Measurements from ENCODE around the gene CD47. TPM values are rescaled to one million over a fixed set of nuclear protein-coding genes. Genes with fewer than 3 reads are reported as not detected.

CD47 gene
- total RNA-seq, 1 experiment from 2014 or later = 42.5 TPM

- no peak overlapping the region for H3K4me2 ChIP-seq (ENCODE audit: low read length)
- intact Hi-C loops (cut with micrococcal nuclease) = no loop called here
- RAD21 ChIA-PET (ENCODE audit: low non-redundant PET in 1 of 2, low total read pairs in 2 of 2, uncharacterized antibody in 2 of 2, unreplicated experiment in 2 of 2) = no interaction called here
- H3K27ac ChIP-seq (ENCODE audit: low read depth, low read length) = no peak overlapping the region
- H3K79me2 ChIP-seq (ENCODE audit: insufficient read depth, low read length) = no peaks in the 10 kb centered on the region
- DNase-seq (ENCODE audit: low read depth, low spot score) (no peak), ATAC-seq (no peak)
- H3K9ac ChIP-seq (ENCODE audit: low read length) = no peak overlapping the region
- H3K36me3 ChIP-seq (ENCODE audit: control insufficient read depth in 1 of 2, insufficient read depth in 2 of 2, low read length in 2 of 2) = no peaks in the 10 kb centered on the region
- no peaks in the 10 kb centered on the region for H3K27me3 ChIP-seq (ENCODE audit: insufficient read depth, low read length)
- CTCF ChIA-PET = no interaction called here
- POLR2A ChIA-PET = no interaction called here
- no peaks in the 10 kb centered on the region for H3K9me3 ChIP-seq (ENCODE audit: control insufficient read depth in 1 of 2, insufficient read depth in 1 of 2, low read depth in 1 of 2, low read length in 2 of 2)
- no peak overlapping the region for H3K4me3 ChIP-seq (replicated peaks in 1 of 2; ENCODE audit: low read depth in 1 of 2, low read length in 2 of 2)
- BruUV-seq (replicated peaks) = no TSS peak
- TF ChIP-seq ELF1 (IDR thresholded peaks at IDR 0.05; ENCODE audit: borderline replicate concordance, low read depth) (no peak), RAD21 (IDR thresholded peaks at IDR 0.05; ENCODE audit: low read depth) (no peak), CTCF (IDR thresholded peaks at IDR 0.05 in 2 of 3, conservative IDR thresholded peaks at IDR 0.05 in 1 of 3; ENCODE audit: borderline replicate concordance in 1 of 3, insufficient read depth in 1 of 3, low read depth in 2 of 3, low read length in 2 of 3) (no peak), SP1 (IDR thresholded peaks at IDR 0.05; ENCODE audit: low read depth) (no peak), POLR2AphosphoS5 (IDR thresholded peaks at IDR 0.05; ENCODE audit: low read depth, low read length) (no peak), ZNF274 (IDR thresholded peaks at IDR 0.05; ENCODE audit: low read depth, low read length) (no peak), EZH2 (IDR thresholded peaks at IDR 0.05) (no peak), SIN3A (IDR thresholded peaks at IDR 0.05; ENCODE audit: low read depth) (no peak)
- H4K20me1 ChIP-seq (ENCODE audit: insufficient read depth) = no peaks in the 10 kb centered on the region
- H3K4me1 ChIP-seq (ENCODE audit: control insufficient read depth in 1 of 2, insufficient read depth in 2 of 2, low read length in 2 of 2) = no peaks in the 10 kb centered on the region
- H2AFZ ChIP-seq (ENCODE audit: low read depth, low read length, poor library complexity, severe bottlenecking) = no peak overlapping the region
- H3K9me2 ChIP-seq (ENCODE audit: insufficient read depth) = no peaks in the 10 kb centered on the region
Observed at GRCh38 chr3:108060331-108060730, 30.5 kb downstream of the CD47 start.

GRCh38 chr3:108055931-108056330 lies 34.9 kb downstream of the CD47 start:
- Histone ChIP-seq H4K20me1 (ENCODE audit: insufficient read depth) (no peaks in the 10 kb centered on the region), H3K27me3 (ENCODE audit: insufficient read depth, low read length) (no peaks in the 10 kb centered on the region), H3K27ac (ENCODE audit: low read depth, low read length) (no peak overlapping the region), H3K9ac (ENCODE audit: low read length) (no peak overlapping the region), H3K4me3 (replicated peaks in 1 of 2; ENCODE audit: low read depth in 1 of 2, low read length in 2 of 2) (no peak overlapping the region), H3K4me1 (ENCODE audit: control insufficient read depth in 1 of 2, insufficient read depth in 2 of 2, low read length in 2 of 2) (no peaks in the 10 kb centered on the region), H3K4me2 (ENCODE audit: low read length) (no peak overlapping the region), H2AFZ (ENCODE audit: low read depth, low read length, poor library complexity, severe bottlenecking) (no peak overlapping the region), H3K36me3 (ENCODE audit: control insufficient read depth in 1 of 2, insufficient read depth in 2 of 2, low read length in 2 of 2) (no peaks in the 10 kb centered on the region), H3K79me2 (ENCODE audit: insufficient read depth, low read length) (no peaks in the 10 kb centered on the region), H3K9me3 (ENCODE audit: control insufficient read depth in 1 of 2, insufficient read depth in 1 of 2, low read depth in 1 of 2, low read length in 2 of 2) (no peaks in the 10 kb centered on the region), H3K9me2 (ENCODE audit: insufficient read depth) (no peaks in the 10 kb centered on the region)
- ChIA-PET RAD21 (ENCODE audit: low non-redundant PET in 1 of 2, low total read pairs in 2 of 2, uncharacterized antibody in 2 of 2, unreplicated experiment in 2 of 2) (no interaction called here), POLR2A (no interaction called here), CTCF (no interaction called here)
- intact Hi-C loops (cut with micrococcal nuclease) = no loop called here
- no TSS peak for BruUV-seq (replicated peaks)
- ATAC-seq (no peak), DNase-seq (ENCODE audit: low read depth, low spot score) (no peak)
- TF ChIP-seq REST (IDR thresholded peaks at IDR 0.05; ENCODE audit: low read depth) (no peak), FOSL1 (IDR thresholded peaks at IDR 0.05; ENCODE audit: low read depth) (no peak), ATF3 (IDR thresholded peaks at IDR 0.05) (no peak), TCF7L2 (IDR thresholded peaks at IDR 0.05; ENCODE audit: borderline replicate concordance, extremely low read depth, insufficient read depth, insufficient read length) (no peak), CBX3 (IDR thresholded peaks at IDR 0.05; ENCODE audit: low read depth) (no peak)
